Measurements from ENCODE around the gene MMEL1. TPM values are rescaled to one million over a fixed set of nuclear protein-coding genes. Genes with fewer than 3 reads are reported as not detected.
A peak's percentile ranks its signal among the peaks of the same experiment; 100 is the strongest.
"Not testable (repeated sequence)": the region's sequence is repeated elsewhere in the genome, so short reads cannot be mapped to it uniquely, and the experiment has no call there.

The MMEL1 gene, protein sequence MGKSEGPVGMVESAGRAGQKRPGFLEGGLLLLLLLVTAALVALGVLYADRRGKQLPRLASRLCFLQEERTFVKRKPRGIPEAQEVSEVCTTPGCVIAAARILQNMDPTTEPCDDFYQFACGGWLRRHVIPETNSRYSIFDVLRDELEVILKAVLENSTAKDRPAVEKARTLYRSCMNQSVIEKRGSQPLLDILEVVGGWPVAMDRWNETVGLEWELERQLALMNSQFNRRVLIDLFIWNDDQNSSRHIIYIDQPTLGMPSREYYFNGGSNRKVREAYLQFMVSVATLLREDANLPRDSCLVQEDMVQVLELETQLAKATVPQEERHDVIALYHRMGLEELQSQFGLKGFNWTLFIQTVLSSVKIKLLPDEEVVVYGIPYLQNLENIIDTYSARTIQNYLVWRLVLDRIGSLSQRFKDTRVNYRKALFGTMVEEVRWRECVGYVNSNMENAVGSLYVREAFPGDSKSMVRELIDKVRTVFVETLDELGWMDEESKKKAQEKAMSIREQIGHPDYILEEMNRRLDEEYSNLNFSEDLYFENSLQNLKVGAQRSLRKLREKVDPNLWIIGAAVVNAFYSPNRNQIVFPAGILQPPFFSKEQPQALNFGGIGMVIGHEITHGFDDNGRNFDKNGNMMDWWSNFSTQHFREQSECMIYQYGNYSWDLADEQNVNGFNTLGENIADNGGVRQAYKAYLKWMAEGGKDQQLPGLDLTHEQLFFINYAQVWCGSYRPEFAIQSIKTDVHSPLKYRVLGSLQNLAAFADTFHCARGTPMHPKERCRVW
- total RNA-seq (2021; ENCODE audit: unreplicated experiment) (0.46 TPM), Bru-seq, nascent RNA (percentile 6 among the genes with signal in this experiment), BruChase-seq, experiment 1, labeled RNA remaining after a 2-hour chase (percentile 5 among the genes with signal in this experiment), BruChase-seq, experiment 2, labeled RNA remaining after a 6-hour chase (percentile 14 among the genes with signal in this experiment)
- 10.4 TPM for polyA plus RNA-seq (2012; ENCODE audit: insufficient read length)
- long read RNA-seq = 0 reads

DNA sequence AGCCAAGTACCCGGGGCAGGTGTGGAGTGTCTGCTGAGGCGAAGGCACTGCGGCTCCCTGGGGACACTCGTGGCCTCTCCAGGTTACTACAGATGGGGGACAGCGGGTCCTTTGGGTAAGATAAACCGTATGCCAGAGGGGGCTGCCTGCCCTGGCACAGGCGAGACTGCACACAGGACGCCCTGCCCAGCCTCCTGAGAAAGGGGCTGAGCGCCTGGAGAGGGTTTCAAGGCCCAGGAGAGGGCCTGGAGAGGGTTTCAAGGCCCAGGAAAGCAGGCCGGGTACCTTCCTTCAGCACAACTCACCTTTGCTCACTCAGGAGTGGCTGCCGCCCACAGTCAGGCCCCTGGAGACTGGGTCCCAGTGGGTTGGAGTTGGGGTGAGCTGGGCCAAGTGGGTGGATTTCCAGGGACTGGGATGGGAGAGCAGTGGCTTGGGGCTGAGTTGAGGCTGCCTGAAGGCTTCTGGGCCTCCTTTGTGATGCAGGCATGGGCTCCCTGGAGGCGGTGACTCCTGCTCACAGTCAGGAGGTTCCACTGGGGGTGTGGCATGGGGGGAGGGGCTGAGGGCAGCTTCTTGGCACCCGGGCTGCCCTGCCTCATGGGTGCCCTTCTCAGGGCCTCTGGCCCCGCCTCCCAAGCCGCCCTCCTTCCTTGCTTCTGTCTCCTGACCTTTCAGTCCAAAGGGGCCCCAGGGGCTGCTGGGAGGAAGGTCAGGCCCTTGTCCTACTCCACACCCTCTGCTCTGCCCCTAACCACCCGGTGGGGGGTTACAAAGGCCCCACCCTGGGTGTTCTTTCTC lies at the start of gene MMEL1:
TSS of gene MMEL1 (minus strand) at position 456 of the 801 bp plus-strand sequence. CDS start 3,532 bp downstream, outside the sequence.
- CTCF ChIA-PET = interaction anchor here (0.6 kb wide), 1 partner anchor 11 kb away, joined by 7 read pairs; no protein-coding TSS in a partner anchor
- Histone ChIP-seq H3K27me3 (ENCODE audit: control insufficient read depth, insufficient read depth, low read length) (peaks cover 2% of the 10 kb centered on the region; the same call in 1 of the 2 replicates), H3K4me3 (ENCODE audit: low read depth in 2 of 2, low read length in 2 of 2) (no peak within 1 kb of the TSS), H3K27ac (ENCODE audit: low read length) (no peak within 1 kb of the TSS), H3K4me1 (ENCODE audit: control insufficient read depth, insufficient read depth, low read length) (peaks cover 4% of the 10 kb centered on the region; the same call in 1 of the 2 replicates), H3K9me3 (ENCODE audit: control insufficient read depth, insufficient read depth, low read depth, low read length) (peaks cover 5% of the 10 kb centered on the region; the same call in 1 of the 2 replicates), H3K36me3 (ENCODE audit: control insufficient read depth, insufficient read depth, low read length) (no peaks in the 10 kb centered on the region)
- intact Hi-C loops (cut with micrococcal nuclease; ENCODE audit: unreplicated experiment) = no loop called here
- no TSS peak for BruUV-seq (replicated peaks)
- ATAC-seq = no peak
- POLR2A ChIA-PET = no interaction called here
- TF ChIP-seq, protein P1, sequence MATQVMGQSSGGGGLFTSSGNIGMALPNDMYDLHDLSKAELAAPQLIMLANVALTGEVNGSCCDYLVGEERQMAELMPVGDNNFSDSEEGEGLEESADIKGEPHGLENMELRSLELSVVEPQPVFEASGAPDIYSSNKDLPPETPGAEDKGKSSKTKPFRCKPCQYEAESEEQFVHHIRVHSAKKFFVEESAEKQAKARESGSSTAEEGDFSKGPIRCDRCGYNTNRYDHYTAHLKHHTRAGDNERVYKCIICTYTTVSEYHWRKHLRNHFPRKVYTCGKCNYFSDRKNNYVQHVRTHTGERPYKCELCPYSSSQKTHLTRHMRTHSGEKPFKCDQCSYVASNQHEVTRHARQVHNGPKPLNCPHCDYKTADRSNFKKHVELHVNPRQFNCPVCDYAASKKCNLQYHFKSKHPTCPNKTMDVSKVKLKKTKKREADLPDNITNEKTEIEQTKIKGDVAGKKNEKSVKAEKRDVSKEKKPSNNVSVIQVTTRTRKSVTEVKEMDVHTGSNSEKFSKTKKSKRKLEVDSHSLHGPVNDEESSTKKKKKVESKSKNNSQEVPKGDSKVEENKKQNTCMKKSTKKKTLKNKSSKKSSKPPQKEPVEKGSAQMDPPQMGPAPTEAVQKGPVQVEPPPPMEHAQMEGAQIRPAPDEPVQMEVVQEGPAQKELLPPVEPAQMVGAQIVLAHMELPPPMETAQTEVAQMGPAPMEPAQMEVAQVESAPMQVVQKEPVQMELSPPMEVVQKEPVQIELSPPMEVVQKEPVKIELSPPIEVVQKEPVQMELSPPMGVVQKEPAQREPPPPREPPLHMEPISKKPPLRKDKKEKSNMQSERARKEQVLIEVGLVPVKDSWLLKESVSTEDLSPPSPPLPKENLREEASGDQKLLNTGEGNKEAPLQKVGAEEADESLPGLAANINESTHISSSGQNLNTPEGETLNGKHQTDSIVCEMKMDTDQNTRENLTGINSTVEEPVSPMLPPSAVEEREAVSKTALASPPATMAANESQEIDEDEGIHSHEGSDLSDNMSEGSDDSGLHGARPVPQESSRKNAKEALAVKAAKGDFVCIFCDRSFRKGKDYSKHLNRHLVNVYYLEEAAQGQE (IDR thresholded peaks at IDR 0.05; ENCODE audit: insufficient read depth in 1 of 2, low read depth in 2 of 2, low read length in 1 of 2) = no peak
- TF ChIP-seq SIN3A (IDR thresholded peaks at IDR 0.05; ENCODE audit: borderline replicate concordance, insufficient read depth, low read depth, low read length) (no peak), POLR2AphosphoS5 (IDR thresholded peaks at IDR 0.05; ENCODE audit: low read depth, low read length) (no peak), TCF7L2 (IDR thresholded peaks at IDR 0.05; ENCODE audit: low read depth, low read length) (no peak)
- TF ChIP-seq, protein P2, sequence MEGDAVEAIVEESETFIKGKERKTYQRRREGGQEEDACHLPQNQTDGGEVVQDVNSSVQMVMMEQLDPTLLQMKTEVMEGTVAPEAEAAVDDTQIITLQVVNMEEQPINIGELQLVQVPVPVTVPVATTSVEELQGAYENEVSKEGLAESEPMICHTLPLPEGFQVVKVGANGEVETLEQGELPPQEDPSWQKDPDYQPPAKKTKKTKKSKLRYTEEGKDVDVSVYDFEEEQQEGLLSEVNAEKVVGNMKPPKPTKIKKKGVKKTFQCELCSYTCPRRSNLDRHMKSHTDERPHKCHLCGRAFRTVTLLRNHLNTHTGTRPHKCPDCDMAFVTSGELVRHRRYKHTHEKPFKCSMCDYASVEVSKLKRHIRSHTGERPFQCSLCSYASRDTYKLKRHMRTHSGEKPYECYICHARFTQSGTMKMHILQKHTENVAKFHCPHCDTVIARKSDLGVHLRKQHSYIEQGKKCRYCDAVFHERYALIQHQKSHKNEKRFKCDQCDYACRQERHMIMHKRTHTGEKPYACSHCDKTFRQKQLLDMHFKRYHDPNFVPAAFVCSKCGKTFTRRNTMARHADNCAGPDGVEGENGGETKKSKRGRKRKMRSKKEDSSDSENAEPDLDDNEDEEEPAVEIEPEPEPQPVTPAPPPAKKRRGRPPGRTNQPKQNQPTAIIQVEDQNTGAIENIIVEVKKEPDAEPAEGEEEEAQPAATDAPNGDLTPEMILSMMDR (IDR thresholded peaks at IDR 0.05) = no peak
- DNase-seq (ENCODE audit: low read depth, low spot score) = no peak
- in situ Hi-C loops (cut with HindIII; ENCODE audit: low pct_unique_long_range_greater_than_20kb, low sequenced_read_pairs) = no loop called here

DNA sequence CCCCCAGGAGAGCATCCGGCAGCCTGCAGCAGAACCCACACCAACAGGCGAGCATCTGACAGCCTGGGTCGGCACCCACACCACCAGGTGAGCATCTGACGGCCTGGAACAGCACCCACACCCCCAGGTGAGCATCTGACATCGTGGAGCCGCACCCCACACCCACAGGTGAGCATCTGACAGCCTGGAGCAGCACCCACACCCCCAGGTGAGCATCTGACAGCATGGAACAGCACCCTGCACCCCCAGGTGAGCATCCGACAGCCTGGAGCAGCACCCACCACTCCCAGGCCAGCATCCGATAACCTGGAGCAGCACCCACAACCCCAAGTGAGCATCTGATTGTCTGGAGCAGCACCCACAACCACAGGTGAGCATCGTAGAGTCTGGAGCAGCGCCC lies 43.9 kb upstream of the MMEL1 start:
- BruUV-seq (replicated peaks); H3K4me1 ChIP-seq (ENCODE audit: control insufficient read depth, insufficient read depth, low read length); CTCF ChIA-PET; DNase-seq (ENCODE audit: low read depth, low spot score); ATAC-seq; intact Hi-C loops (cut with micrococcal nuclease; ENCODE audit: unreplicated experiment); H3K4me3 ChIP-seq (ENCODE audit: low read depth in 2 of 2, low read length in 2 of 2); H3K9me3 ChIP-seq (ENCODE audit: control insufficient read depth, insufficient read depth, low read depth, low read length); POLR2A ChIA-PET; H3K27me3 ChIP-seq (ENCODE audit: control insufficient read depth, insufficient read depth, low read length); in situ Hi-C loops (cut with HindIII; ENCODE audit: low pct_unique_long_range_greater_than_20kb, low sequenced_read_pairs); H3K27ac ChIP-seq (ENCODE audit: low read length); H3K36me3 ChIP-seq (ENCODE audit: control insufficient read depth, insufficient read depth, low read length): not testable (repeated sequence)

DNA sequence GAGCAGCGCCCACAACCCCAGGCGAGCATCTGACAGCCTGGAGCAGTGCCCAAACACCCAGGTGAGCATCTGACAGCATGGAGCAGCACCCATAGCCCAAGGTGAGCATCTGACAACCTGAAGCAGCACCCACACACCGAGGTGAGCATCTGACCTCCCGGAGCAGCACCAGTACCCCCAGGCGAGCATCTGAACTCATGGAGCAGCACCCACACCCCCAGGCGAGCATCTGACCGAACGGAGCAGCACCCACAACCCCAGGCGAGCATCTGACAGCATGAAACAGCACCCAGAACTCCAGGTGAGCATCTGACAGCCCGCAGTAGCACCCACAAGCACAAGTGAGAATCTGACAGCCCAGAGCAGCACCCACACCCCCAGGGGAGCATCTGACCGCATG lies 38.8 kb upstream of the MMEL1 start:
- BruUV-seq (replicated peaks); H3K36me3 ChIP-seq (ENCODE audit: control insufficient read depth, insufficient read depth, low read length); CTCF ChIA-PET; in situ Hi-C loops (cut with HindIII; ENCODE audit: low pct_unique_long_range_greater_than_20kb, low sequenced_read_pairs); H3K4me1 ChIP-seq (ENCODE audit: control insufficient read depth, insufficient read depth, low read length); H3K27ac ChIP-seq (ENCODE audit: low read length); H3K4me3 ChIP-seq (ENCODE audit: low read depth in 2 of 2, low read length in 2 of 2); H3K9me3 ChIP-seq (ENCODE audit: control insufficient read depth, insufficient read depth, low read depth, low read length); ATAC-seq; H3K27me3 ChIP-seq (ENCODE audit: control insufficient read depth, insufficient read depth, low read length); intact Hi-C loops (cut with micrococcal nuclease; ENCODE audit: unreplicated experiment); DNase-seq (ENCODE audit: low read depth, low spot score); POLR2A ChIA-PET: not testable (repeated sequence)

DNA sequence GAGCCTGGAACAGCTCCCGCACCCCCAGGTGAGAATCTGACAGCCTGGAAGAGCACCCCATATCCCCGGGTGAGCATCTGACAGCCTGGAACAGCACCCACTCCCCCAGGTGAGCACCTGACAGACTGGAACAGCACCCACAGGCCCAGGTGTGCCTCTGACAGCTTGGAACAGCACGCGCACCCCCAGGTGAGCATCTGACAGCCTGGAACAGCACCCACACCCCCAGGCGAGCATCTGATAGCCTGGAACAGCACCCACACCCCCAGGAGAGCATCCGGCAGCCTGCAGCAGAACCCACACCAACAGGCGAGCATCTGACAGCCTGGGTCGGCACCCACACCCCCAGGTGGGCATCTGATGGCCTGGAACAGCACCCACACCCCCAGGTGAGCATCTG lies 27.0 kb upstream of the MMEL1 start:
- BruUV-seq (replicated peaks); in situ Hi-C loops (cut with HindIII; ENCODE audit: low pct_unique_long_range_greater_than_20kb, low sequenced_read_pairs): not testable (repeated sequence)

More for the DNA sequence above, 27.0 kb upstream of the MMEL1 start:
- H3K27me3 ChIP-seq (ENCODE audit: control insufficient read depth, insufficient read depth, low read length); H3K9me3 ChIP-seq (ENCODE audit: control insufficient read depth, insufficient read depth, low read depth, low read length); DNase-seq (ENCODE audit: low read depth, low spot score); H3K4me3 ChIP-seq (ENCODE audit: low read depth in 2 of 2, low read length in 2 of 2); CTCF ChIA-PET; H3K4me1 ChIP-seq (ENCODE audit: control insufficient read depth, insufficient read depth, low read length); intact Hi-C loops (cut with micrococcal nuclease; ENCODE audit: unreplicated experiment); ATAC-seq; POLR2A ChIA-PET; H3K27ac ChIP-seq (ENCODE audit: low read length); H3K36me3 ChIP-seq (ENCODE audit: control insufficient read depth, insufficient read depth, low read length): not testable (repeated sequence)

All from Panc1 (cell line).